GM21528 (cell line): ENCODE results near the gene ADGRF3.
"Not testable (repeated sequence)": the region's sequence is repeated elsewhere in the genome, so short reads cannot be mapped to it uniquely, and the experiment has no call there.

Experiments
- ATAC-seq: cut with Tn5 transposase; IDR thresholded peaks from one replicate; pipeline ENCODE4 v1.9.1; 2021; ENCODE audit warnings: mild to moderate bottlenecking, moderate library complexity; ENCODE audit not compliant: unreplicated experiment, low FRiP score

ADGRF3 gene

GRCh38 chr2:26284132-26284531 lies 62.5 kb downstream of the ADGRF3 start:
- ATAC-seq = no peak

DNA sequence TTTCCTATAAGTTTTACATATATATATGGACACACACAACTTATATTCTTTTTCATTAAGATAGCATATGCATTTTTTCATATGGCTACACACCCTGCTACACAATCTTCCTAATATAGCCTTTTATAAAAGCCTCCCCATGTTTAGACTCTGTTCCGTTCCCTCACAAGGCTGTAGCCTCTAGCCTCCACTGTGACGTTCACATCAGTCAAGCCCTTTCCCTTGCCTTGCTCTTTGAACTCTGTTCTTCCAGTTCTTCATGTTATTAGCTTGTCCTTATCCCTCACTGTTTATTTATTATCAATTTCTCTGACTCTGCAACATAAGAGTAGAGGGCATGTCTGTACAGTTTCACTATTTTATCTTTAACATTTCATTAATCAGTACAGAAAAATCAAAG lies 63.0 kb downstream of the ADGRF3 start:
- ATAC-seq = no peak

DNA sequence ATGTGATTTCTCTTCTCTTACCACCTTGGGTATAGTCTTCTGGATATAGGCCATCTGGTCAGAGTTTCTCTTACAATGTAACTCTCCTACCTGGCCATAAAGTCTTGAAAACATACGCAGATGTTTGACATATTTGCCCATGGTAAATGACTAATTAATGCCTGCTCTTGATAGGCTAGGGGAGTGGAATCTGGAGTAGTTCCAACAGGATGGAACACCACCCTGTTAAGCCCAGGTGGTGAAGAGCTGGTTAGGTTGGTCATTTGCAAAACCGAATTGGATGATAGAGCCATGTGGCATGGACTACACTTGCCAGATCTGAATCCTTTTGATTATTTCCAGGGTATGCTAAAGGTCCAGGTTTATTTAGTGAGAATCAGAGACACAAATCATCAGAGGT lies 65.4 kb downstream of the ADGRF3 start:
- ATAC-seq = no peak

- ATAC-seq = no peak
These were observed 66.7 kb downstream of the ADGRF3 start for GRCh38 chr2:26279886-26280285.

GRCh38 chr2:26276484-26277227 lies 69.9 kb downstream of the ADGRF3 start:
- no peak for ATAC-seq

DNA sequence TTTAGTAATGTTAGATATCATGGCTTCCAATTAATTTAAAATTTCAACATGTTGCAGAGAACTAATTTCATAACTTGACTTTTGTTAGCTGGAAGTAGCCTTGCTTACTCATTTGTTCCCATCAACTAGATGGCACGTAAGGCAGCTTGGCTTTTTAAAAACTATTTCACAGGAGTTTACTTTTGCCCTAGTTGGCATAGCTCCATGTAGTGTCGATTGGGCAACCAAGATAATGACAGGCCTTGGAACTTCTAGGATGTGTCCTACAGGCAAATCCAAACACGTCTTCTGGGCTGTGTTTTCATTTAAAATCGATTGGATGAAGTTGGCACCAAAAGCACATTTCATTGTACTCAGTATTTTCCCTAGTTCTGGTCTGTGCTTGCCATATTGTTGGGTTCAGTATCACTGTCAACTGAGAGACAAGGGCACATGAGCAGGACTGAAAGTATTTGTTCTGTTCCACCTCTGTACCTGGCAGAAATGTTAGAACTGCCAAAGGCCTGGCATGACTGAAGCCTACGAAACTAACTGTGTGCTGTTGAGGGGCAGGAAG lies 72.5 kb downstream of the ADGRF3 start:
- ATAC-seq = no peak

DNA sequence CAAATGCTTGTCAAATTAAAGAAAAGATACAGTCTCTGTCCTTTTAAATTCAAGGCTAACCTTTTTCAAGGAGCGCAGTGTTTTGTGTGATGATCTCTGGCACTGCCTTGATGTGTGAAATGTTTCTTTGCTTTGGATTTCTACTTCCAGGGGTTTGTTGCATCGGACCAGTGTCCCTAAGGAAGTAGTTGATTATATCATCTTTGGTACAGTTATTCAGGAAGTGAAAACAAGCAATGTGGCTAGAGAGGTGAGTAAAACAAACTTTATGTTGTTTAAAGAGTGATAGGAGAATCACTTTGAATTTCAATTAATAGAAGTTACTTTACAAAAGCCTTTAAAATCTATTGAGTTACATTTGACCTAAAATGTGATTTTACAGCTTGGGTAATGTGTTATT lies 73.1 kb downstream of the ADGRF3 start:
- no peak for ATAC-seq

GRCh38 chr2:26270373-26270772 lies 76.2 kb downstream of the ADGRF3 start:
- no peak for ATAC-seq

- no peak for ATAC-seq
These were observed 76.9 kb downstream of the ADGRF3 start for GRCh38 chr2:26269571-26270158.

DNA sequence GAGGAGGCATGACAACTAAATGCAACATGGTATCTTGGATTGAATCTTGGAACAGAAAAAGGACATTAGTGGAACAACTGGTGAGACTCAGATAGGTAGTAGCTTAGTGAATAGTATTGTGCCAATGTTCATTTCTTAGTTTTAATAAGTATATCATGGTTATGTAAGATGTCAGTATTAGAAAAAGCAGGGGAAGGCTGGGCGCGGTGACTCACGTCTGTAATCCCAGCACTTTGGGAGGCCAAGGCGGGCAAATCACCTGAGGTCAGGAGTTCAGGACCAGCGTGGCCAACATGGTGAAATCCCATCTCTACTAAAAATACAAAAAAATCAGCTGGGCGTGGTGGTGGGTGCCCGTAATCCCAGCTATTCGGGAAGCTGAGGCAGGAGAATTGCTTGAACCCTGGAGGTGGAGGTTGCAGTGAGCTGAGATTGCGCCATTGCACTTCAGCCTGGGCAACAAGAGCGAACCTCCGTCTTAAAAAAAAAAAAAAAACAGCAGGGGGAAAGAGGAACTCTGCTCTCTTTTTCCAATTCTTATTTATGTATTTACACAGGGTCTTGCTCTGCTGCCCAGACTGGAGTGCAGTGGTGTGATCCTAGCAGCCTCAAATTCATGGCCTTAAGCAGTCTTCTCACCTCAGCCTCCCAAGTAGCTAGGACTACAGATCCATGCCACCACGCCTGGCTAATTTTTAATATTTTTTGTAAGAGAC lies 77.8 kb downstream of the ADGRF3 start:
- ATAC-seq = not testable (repeated sequence)

- ATAC-seq = no peak
These were observed 78.4 kb downstream of the ADGRF3 start for GRCh38 chr2:26268213-26268612.

GRCh38 chr2:26258836-26259235 lies 87.8 kb downstream of the ADGRF3 start:
- ATAC-seq = not testable (repeated sequence)
